HCT116 (cell line): ENCODE data around the gene CDH13.

Experiments used
- EGR1 ChIP-seq: IDR thresholded peaks from 2 replicates; pipeline ENCODE4 v1.6.1; 2012; ENCODE audit warnings: low read depth
- POLR2A ChIP-seq: IDR thresholded peaks from 2 replicates; pipeline ENCODE4 v1.7.0; 2011; ENCODE audit warnings: borderline replicate concordance; ENCODE audit not compliant: insufficient read depth, insufficient read length; ENCODE audit errors: extremely low read depth
- POLR2AphosphoS5 ChIP-seq: IDR thresholded peaks from 2 replicates; pipeline ENCODE4 v1.6.1; 2011; ENCODE audit warnings: mild to moderate bottlenecking, low read depth, low read length, moderate library complexity

GRCh38 chr16:82682767-82683166, 56.0 kb downstream of the CDH13 start:
- TF ChIP-seq POLR2A: no peak
- no peak for TF ChIP-seq POLR2AphosphoS5
- no peak for TF ChIP-seq EGR1
